GM18907 (cell line): ENCODE results near the gene PAK6.

Experiments
- ATAC-seq: cut with Tn5 transposase; IDR thresholded peaks from one replicate; pipeline ENCODE4 v1.9.1; 2021; ENCODE audit warnings: mild to moderate bottlenecking, moderate library complexity; ENCODE audit not compliant: unreplicated experiment

PAK6 gene

GRCh38 chr15:40238532-40239403 is at the start of gene PAK6:
Gene PAK6, plus strand, starts transcription at chr15:40239063. Its CDS starts 25,723 bp downstream, at chr15:40264786.
- no peak for ATAC-seq

DNA sequence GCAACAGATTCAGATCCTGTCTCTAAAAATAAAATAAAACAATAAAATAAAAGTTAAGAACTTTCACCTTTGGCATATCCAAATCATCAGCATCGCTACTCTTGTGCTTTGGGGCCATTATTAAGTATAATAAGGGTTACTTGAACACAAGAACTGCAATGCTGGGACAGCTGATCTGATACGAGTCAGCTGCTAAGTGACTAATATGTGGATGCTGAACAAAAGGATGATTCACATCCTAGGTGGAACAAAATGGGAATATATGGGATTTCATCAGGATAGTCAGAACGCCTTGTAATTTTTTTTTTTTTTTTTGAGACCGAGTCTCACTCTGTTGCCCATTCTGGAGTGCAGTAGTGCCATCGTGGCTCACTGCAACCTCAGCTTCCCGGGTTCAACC is 48.3 kb upstream of the PAK6 start:
- no peak for ATAC-seq

DNA sequence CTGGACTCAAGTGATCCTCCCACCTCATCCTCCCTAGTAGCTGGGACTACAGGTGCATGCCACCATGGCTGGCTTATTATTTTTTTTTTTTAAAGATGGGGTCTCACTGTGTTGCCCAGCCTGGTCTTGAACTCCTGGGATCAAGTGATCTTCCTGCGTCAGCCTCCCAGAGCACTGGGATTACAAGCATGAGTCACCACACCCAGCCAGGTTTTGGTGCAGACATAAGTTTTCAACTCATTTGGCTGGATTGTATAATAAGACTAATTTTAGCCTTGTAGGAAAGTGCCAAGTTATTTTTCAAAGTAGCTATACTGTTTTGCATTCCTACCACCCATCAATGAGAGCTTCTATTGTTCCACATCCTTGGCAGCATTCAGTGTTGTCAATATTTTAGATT is 45.9 kb upstream of the PAK6 start:
- ATAC-seq, result no peak

- ATAC-seq, result no peak
Measured at GRCh38 chr15:40197434-40197833, 41.4 kb upstream of the PAK6 start.

- ATAC-seq, result no peak
Measured at GRCh38 chr15:40198355-40199085, 40.3 kb upstream of the PAK6 start.

DNA sequence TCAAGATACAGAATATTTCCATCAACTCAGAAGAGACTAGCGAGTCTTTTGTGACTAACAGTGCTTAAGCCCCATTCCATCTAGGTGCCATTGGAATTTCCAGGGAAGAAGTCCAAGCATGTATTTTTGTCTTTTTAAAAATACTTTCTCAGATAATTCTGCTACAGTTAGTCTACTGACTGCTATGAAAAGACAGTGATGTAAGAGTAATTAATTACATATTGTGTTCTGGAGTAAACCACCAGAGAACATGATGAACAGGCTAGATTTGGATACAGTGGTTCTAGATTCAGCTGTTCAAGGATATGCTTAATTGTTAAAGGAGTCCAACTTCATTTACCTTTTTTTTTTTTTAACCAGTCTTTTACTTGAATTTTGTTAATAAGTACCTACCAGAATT is 34.8 kb upstream of the PAK6 start:
- no peak for ATAC-seq

DNA sequence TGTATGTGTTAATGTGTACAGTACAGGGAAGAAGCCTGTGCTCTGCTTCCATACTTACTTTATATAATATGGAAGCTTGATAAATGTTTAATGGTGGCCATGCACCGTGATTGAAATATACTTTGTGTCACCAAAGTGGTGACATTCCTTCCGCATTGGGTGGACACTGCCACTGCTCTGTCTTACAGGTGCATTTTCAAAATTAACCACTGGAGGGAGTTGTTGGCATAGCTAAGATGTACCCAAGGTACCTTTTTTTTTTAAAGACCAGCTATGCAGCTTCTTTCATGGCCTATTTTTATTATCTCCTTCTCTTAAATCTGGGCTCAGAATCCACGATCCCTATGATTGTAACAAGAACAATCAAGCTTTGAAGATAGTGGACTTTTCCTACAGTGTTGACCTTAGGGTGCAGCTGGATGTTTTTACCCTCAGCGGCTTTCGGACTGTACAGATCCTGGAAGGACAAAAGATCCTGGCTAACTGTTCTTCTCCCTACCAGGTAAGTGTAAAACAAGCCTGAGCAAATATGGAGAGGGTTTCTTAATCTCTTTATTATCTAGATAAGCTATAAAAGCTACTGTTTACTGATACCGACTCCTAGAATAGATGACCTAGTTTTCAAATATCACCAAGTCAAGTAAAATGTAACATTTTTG is 21.6 kb upstream of the PAK6 start:
- ATAC-seq, result no peak

GRCh38 chr15:40219801-40220200 is 19.1 kb upstream of the PAK6 start:
- ATAC-seq, result no peak

DNA sequence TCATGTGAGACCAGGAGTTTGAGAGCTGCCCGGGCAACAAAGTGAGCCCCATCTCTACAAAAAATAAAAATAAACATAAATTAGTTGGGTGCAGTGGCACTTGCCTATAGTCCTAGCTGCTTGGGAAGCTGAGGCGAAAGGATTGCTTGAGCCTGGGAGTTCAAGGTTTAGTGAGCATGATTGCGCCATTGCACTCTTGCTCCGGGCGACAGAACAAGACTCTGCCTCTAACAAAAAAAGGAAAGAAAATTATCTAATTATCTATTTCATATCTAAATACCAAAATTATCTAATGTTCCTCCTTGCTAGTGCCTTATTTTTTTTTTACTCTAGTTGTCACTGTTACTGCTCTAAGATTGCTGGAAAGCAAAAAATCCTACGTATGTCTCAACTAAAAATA is 16.7 kb upstream of the PAK6 start:
- no peak for ATAC-seq

- no peak for ATAC-seq
Measured at GRCh38 chr15:40226736-40227135, 12.1 kb upstream of the PAK6 start.

GRCh38 chr15:40229316-40229715 is 9.5 kb upstream of the PAK6 start:
- ATAC-seq, result no peak

GRCh38 chr15:40229956-40230355 is 8.9 kb upstream of the PAK6 start:
- no peak for ATAC-seq

- ATAC-seq, result no peak
Measured at GRCh38 chr15:40232625-40233070, 6.2 kb upstream of the PAK6 start.

- no peak for ATAC-seq
Measured at GRCh38 chr15:40233727-40234577, 4.9 kb upstream of the PAK6 start.

DNA sequence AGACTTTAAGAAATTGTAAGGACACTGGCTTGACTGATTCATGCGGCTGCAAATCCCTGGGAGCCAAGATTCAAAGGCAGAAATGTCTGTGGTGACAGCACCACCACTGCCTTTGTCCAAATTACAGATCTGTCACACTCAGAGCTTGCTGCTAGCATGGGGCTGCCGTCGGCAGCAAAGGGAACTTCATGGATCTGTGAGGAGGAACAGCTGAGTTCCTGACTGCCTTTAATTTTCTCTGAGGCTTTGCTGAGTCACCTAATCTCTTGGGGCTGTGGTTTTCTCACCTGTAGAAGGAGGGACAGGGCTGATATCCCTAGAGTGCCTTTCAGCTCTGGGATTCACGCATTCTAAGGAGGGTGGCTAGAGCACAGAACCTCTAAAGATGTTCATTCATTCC is 4.1 kb upstream of the PAK6 start:
- no peak for ATAC-seq

- no peak for ATAC-seq
Measured at GRCh38 chr15:40235201-40235885, 3.5 kb upstream of the PAK6 start.

DNA sequence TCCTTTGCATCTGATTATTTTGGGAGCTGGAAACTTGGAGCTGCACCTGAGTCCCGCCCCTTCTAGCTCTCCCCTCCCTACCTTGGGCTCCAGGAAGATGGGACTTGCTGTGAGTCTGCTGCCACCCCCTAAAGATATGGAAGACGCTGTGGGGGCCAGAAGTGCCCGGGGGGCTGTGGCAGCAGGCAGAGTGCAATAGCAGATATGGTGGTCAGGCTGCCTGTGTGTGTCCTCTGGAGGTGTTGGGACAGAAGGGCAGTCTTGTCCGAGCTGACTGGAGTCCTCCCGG is 485 bp downstream of the PAK6 start:
- no peak for ATAC-seq

GRCh38 chr15:40239693-40240618 is 1.1 kb downstream of the PAK6 start:
- ATAC-seq, result no peak

- ATAC-seq, result no peak
Measured at GRCh38 chr15:40240619-40241221, 1.9 kb downstream of the PAK6 start.
